AG09309 (cell line): ENCODE data around the gene FZD2.

Source experiments
- DNase-seq: peaks from one replicate; pipeline ENCODE4 v3.0.0-alpha.2; 2010; ENCODE audit warnings: low read depth
- H3K4me3 ChIP-seq: 2 replicates; pipeline ENCODE4 v1.5.1; 2011; ENCODE audit warnings: mild to moderate bottlenecking, low read depth, low read length, moderate library complexity; ENCODE audit not compliant: control insufficient read depth
- CTCF ChIP-seq: IDR thresholded peaks from 2 replicates; pipeline ENCODE4 v1.5.1; 2011; ENCODE audit warnings: mild to moderate bottlenecking, low read depth, low read length, inconsistent platforms; ENCODE audit not compliant: insufficient read depth, control insufficient read depth; ENCODE audit errors: missing control alignments

FZD2 gene

GRCh38 chr17:44540246-44541084, 16.8 kb upstream of the FZD2 start:
- no peak for TF ChIP-seq CTCF
- H3K4me3 ChIP-seq = no peak overlapping the region
- DNase-seq = no peak

GRCh38 chr17:44541884-44542581, 15.3 kb upstream of the FZD2 start:
- DNase-seq = no peak

GRCh38 chr17:44543213-44543904, 13.9 kb upstream of the FZD2 start:
- DNase-seq = peak; percentile 77
- H3K4me3 ChIP-seq = no peak overlapping the region; the same call in 1 of the 2 replicates
- no peak for TF ChIP-seq CTCF

More at GRCh38 chr17:44541884-44542581, 15.3 kb upstream of the FZD2 start:
- TF ChIP-seq CTCF = no peak
- no peak overlapping the region for H3K4me3 ChIP-seq

- TF ChIP-seq CTCF = no peak
Observed at GRCh38 chr17:44543905-44544523, 13.3 kb upstream of the FZD2 start.

GRCh38 chr17:44546671-44547606, 10.3 kb upstream of the FZD2 start:
- no peak for DNase-seq

More at GRCh38 chr17:44543905-44544523, 13.3 kb upstream of the FZD2 start:
- DNase-seq = no peak
- no peak overlapping the region for H3K4me3 ChIP-seq

More at GRCh38 chr17:44546671-44547606, 10.3 kb upstream of the FZD2 start:
- H3K4me3 ChIP-seq = no peak overlapping the region
- TF ChIP-seq CTCF = no peak
